Epithelial cell of esophagus (primary cell): ENCODE data around the gene OLIG1.

Source experiments
- DNase-seq: peaks from one replicate; pipeline ENCODE4 v3.0.0; 2010; ENCODE audit warnings: low read depth
- H3K4me3 ChIP-seq: 2 replicates; pipeline ENCODE4 v1.5.1; 2011; ENCODE audit warnings: mild to moderate bottlenecking, low read length, control low read depth
- TF ChIP-seq, protein P1 (sequence below): IDR thresholded peaks from 2 replicates; pipeline ENCODE4 v1.5.1; 2011; ENCODE audit warnings: low read depth, mild to moderate bottlenecking, low read length, control low read depth, inconsistent platforms; ENCODE audit not compliant: insufficient read depth; ENCODE audit errors: missing control alignments

Gene OLIG1

DNA sequence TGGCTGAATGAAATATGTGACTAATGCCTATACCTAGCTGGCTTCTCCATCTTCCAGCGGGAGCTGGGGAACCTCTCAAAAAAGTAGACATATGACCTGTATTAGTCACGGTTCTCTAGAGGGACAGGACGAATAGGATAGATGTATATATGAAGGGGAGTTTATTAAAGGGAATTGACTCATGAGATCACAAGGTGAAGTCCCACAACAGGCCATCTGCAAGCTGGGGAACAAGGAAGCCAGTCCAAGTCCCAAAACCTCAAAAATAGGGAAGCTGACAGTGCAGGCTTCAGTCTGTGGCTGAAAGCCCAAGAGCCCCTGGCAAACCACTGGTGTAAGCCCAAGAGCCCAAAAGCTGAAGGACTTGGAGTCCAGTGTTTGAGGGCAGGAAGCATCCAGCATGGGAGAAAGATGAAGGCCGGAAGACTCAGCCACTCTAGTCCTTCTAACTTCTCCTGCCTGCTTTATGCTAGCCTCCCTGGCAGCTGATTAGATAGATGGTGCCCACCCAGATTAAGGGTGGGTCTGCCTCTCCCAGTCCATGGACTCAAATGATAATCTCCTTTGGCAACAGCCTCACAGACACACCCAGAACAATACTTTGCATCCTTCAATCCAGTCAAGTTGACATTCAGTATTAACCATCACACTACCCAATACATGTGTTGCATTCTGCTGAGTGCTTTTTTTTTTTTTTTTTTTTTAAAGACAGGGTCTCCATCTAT is 19.6 kb downstream of the OLIG1 start:
- DNase-seq: no peak
- no peak overlapping the region for H3K4me3 ChIP-seq
- TF ChIP-seq, protein P1, sequence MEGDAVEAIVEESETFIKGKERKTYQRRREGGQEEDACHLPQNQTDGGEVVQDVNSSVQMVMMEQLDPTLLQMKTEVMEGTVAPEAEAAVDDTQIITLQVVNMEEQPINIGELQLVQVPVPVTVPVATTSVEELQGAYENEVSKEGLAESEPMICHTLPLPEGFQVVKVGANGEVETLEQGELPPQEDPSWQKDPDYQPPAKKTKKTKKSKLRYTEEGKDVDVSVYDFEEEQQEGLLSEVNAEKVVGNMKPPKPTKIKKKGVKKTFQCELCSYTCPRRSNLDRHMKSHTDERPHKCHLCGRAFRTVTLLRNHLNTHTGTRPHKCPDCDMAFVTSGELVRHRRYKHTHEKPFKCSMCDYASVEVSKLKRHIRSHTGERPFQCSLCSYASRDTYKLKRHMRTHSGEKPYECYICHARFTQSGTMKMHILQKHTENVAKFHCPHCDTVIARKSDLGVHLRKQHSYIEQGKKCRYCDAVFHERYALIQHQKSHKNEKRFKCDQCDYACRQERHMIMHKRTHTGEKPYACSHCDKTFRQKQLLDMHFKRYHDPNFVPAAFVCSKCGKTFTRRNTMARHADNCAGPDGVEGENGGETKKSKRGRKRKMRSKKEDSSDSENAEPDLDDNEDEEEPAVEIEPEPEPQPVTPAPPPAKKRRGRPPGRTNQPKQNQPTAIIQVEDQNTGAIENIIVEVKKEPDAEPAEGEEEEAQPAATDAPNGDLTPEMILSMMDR: no peak

DNA sequence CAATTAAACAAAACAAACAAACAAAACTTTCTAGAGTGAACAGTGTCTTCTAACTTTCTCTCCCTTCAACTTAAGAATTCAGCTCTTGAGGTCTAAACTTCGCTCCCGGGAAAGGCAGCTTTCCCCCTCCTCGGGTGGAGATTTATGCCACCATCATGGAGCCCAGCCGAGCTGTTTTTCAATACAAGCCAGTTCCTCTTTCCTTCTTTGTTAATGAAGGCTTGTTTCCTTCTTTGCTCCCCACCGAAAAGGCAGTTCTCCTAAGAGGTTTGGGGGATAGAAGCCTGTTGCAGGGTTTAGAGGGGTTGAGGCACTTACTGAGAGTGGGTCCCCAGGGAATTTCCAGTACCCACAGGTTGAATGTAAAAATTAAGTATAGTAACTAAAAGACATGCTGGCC is 26.5 kb downstream of the OLIG1 start:
- no peak for DNase-seq
- TF ChIP-seq, protein P1: no peak
- no peak overlapping the region for H3K4me3 ChIP-seq

DNA sequence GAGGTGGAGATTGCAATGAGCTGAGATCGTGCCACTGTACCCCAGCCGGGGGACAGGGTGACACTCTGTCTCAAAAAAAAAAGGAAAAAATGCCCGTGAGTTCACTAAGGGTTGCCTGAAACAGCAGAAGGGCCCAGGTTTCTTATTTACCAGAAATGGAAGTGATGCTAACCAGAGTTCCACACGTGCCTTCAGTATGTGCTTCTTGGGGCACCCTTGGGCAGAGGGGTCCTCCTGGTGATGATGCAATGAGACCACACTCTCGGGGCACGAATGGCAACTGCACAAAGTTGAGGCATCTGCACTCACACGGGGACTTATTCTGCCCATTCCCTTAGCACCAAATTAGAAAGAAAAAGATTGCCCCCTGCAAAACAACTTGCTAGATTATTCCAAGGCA is 29.2 kb downstream of the OLIG1 start:
- TF ChIP-seq, protein P1: no peak
- H3K4me3 ChIP-seq: no peak overlapping the region
- DNase-seq: no peak

DNA sequence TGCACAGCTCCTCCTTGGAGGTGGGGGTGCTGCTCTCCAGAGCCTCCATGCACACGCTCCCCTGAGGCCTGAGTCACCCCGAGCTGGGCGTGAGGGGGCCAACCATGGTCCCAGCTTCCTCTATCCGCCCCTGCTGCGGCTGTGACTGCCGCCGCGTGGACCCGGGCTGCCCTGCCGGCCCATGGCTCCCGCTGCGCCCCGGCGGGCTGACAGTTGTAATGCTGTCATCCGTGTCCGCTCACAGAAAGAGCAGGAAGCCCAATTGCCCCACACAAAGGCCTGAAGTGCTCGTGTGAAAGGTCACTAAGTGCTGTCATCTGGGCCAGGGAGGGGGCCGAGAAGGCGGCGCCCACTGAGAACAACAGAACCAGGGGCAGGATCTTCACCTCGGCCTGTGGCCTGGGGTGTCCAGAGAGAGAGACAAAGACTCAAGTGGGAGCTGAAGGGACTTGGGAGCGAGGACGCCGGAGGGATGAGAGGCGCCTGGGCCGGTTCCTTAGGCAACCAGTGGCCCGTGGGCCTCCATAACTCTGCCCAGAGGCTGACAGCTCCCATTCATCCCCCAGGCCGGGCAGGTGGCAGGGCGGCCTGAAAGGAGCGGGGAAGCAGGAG is 31.5 kb downstream of the OLIG1 start:
- TF ChIP-seq, protein P1: no peak
- DNase-seq: no peak
- no peak overlapping the region for H3K4me3 ChIP-seq

DNA sequence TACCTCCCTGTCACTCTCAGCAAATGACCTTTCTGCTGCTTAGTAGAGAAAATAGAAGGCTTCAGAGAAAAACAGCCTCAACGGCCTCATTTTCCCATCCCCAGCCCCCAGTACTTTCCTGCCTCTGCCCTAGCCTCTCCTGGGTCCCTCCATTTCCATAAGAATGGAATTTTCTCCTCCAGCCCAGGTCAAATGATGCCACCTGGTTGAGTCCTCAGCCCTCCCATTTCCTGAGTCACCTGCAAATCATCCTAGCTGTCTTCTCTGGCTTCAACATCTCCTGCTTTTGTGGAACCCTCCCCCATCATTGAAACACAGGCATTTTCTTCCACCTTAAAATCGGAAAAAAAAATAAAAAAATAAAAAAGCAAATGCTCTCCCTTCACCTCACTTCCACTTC is 35.1 kb downstream of the OLIG1 start:
- TF ChIP-seq, protein P1: no peak
- DNase-seq: no peak

DNA sequence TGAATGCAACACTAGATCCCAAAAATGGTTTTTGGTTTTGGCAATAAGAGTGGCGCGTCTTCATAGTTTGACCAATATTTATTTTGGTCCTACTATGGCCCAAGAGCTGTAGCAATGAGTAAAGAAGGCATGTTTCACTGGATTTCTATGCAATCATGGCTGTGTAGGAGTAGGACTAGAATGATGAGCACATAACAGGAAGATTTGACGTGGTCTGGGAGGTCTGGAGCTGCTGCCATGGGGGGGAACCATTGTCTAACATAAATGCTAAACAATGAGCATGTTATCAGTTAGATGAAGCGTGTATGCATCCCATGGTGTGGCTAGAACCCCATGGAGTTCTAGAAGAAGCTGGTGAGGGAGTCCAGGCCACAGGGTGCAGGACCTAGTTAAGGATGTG is 38.3 kb downstream of the OLIG1 start:
- H3K4me3 ChIP-seq: no peak overlapping the region
- DNase-seq: no peak
- TF ChIP-seq, protein P1: no peak

More for the DNA sequence above, 35.1 kb downstream of the OLIG1 start:
- H3K4me3 ChIP-seq: no peak overlapping the region
